HG03066 (cell line): ENCODE measurements around the gene MINK1.
"Not testable (repeated sequence)": the region's sequence is repeated elsewhere in the genome, so short reads cannot be mapped to it uniquely, and the experiment has no call there.

ENCODE experiments used
- ATAC-seq: cut with Tn5 transposase; IDR thresholded peaks from one replicate; pipeline ENCODE4 v1.9.1; 2021; ENCODE audit warnings: low read depth; ENCODE audit not compliant: unreplicated experiment

Gene MINK1

DNA sequence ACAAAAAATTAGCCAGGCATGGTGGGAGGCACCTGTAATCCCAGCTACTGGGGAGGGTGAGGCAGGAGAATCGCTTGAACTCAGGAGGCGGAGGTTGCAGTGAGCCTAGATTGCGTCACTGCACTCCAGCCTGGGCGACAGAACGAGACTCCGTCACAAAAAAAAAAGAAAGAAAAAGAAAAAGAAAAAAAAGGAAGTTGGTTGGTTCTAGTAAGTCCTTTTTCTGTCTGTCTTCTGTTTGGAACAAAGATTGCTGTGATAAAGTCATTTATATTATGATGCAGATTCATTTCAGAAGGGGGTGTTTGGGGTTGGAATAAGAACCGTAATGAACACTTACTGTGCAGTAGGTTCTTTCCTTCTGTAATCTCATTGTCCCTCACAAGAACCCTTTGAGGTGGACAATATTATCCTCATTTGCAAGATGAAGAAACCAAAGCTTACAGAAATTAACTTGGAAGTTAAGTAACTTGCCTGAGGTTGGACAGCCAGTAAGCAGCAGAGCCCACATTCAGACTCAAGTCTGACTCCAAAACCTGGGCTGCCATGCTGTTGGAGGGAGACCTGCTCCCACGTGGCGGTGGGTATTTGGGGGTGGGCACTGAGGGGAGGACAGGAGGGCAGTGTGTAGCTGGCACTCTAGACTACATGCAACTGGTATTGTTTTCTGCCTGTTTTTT, 10.3 kb downstream of the MINK1 start:
- ATAC-seq: no peak

- no peak for ATAC-seq
Measured at GRCh38 chr17:4845118-4845517, 12.0 kb downstream of the MINK1 start.

- no peak for ATAC-seq
Measured at GRCh38 chr17:4846635-4847390, 13.7 kb downstream of the MINK1 start.

DNA sequence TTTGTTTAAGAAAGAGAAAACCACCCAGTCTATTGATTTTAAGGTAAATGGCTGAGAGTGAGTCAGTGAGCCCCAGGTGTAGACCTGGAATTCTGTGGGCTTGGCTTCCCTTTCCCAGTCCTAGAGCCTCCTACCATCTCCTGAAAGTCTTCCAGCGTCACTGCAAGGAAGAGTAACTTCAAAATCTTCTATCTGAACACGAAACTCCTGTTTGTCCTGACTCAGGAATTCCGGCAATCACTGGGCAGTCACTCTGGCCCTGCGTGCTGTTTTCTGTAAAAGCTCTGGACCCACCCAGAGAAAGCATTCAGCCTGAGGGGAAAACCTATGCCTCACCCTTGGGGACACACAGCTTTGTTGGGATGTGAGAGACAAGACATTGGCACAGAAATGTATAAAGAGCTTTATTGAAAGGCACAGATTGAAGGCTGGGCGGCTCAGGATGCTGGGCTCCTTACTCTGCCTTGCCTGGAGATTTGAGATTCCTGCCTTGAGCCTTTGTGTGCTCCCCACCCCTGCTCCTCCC, 15.9 kb downstream of the MINK1 start:
- ATAC-seq: no peak

- no peak for ATAC-seq
Measured at GRCh38 chr17:4850246-4850645, 17.1 kb downstream of the MINK1 start.

- no peak for ATAC-seq
Measured at GRCh38 chr17:4851084-4851483, 17.9 kb downstream of the MINK1 start.

DNA sequence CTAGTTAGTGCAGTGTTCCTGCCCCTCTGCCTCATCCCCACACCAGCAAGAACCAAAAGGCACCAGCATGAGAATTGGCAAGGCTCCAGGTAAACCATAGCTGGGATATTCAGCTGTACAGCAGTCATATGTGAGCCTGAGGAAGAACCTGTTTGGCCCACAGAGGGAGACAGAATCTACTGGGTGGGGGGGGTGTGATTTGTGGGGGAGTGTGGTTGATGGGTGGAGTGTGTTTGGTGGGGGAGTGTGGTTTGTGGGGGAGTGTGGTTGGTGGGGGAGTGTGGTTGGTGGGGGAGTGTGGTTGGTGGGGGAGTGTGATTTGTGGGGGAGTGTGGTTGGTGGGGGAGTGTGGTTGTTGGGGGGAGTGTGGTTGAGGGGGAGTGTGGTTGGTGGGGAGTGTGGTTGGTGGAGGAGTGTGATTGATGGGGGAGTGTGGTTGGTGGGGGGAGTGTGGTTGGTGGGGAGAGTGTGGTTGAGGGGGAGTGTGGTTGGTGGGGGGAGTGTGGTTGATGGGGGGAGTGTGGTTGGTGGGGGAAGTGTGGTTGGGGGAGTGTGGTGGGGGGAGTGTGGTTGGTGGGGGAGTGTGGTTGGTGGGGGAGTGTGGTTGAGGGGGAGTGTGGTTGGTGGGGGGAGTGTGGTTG, 19.5 kb downstream of the MINK1 start:
- no peak for ATAC-seq

DNA sequence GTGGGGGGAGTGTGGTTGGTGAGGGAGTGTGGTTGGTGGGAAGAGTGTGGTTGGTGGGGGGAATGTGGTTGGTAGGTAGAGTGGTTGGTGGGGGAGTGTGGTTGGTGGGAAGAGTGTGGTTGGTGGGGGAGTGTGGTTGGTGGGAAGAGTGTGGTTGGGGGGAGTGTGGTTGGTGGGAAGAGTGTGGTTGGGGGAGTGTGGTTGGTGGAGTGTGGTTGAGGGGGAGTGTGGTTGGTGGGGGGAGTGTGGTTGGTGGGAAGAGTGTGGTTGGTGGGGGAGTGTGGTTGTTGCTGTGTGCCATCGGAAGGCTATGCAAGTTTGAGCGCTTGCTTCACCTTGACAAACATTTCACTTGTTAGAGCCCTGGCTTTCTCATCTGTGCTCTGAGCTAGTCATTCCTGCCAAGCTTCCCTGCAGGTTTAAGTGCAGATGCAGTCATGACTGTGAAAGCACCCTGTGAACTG, 20.1 kb downstream of the MINK1 start:
- no peak for ATAC-seq

GRCh38 chr17:4854111-4854681, 21.1 kb downstream of the MINK1 start:
- no peak for ATAC-seq

GRCh38 chr17:4856271-4856936, 23.3 kb downstream of the MINK1 start:
- ATAC-seq: no peak

DNA sequence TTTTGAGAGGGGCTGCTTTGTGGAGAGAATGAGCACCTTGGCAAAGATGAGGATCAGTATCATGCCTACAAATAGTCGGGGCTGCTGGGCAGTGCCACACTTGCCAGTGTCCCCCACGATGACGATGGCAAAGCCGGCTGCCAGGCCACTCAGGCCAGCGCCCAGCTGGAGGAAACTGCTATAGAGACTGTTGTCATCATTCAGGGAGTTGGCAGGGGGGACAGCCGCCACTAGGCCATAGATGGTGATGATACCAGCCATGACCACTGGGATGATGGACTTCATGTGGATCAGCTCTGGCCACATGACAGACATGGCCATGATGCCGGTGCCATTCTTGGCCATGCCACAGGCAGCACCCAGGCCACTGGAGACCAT, 23.8 kb downstream of the MINK1 start:
- ATAC-seq: no peak

GRCh38 chr17:4857347-4857746, 24.2 kb downstream of the MINK1 start:
- not testable (repeated sequence) for ATAC-seq

DNA sequence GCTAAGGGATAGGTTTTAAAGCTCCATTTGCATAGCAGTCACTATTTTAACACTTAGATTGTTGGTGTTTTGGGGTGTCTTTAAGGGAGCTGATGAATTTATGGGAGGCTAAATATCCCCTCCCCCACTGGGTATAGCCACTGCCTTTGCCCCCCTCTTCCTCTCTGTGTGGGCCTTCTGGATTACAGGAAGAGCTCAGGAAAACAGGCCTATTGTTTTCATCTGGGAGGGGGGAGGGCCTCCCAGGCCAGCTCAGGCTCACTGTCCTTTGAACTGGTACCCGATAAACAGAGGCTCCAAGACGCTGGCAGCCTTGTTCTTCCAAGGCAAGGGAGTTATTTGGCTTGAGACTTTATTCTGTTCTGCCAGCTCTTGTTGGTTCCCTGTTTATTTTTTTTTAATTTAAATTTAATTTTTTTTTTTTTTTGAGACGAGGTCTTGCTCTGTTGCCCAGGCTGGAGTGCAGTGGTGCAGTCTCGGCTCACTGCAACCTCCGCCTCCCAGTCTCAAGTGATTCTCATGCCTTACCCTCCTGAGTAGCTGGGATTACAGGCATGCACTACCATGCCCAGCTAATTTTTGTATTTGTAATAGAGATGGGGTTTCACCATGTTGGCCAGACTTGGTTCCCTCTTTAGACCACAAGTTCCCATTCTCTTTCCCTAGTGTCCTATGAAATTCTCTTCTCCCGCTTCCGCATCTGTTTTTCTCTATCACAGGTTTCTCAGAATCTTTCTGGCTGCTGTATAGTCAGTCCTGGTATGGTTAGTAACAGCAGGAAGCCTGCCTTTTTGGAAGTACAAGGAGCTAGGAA, 25.1 kb downstream of the MINK1 start:
- no peak for ATAC-seq

GRCh38 chr17:4858882-4859260, 25.7 kb downstream of the MINK1 start:
- no peak for ATAC-seq

- no peak for ATAC-seq
Measured at GRCh38 chr17:4859816-4860625, 26.9 kb downstream of the MINK1 start.

DNA sequence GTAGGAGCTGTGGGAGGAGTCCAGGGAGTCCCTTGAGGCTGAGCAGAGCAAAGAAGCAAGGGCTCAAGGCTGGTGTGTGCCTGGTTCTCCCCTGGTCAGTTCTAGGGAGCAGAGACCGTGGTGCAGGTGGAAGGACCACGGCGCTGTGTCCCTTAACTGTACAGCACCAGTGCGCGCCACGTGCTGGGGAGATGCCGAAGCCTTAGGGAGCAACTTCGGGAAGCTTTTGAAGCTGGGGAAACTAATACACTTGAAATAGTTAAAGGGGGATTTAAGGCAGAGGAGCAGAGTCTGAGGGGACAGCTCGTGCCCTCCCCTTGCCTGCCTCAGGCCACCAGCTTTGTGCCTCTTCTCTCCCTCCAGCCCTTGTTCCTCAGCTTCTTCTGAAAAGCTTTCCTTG, 27.5 kb downstream of the MINK1 start:
- no peak for ATAC-seq

DNA sequence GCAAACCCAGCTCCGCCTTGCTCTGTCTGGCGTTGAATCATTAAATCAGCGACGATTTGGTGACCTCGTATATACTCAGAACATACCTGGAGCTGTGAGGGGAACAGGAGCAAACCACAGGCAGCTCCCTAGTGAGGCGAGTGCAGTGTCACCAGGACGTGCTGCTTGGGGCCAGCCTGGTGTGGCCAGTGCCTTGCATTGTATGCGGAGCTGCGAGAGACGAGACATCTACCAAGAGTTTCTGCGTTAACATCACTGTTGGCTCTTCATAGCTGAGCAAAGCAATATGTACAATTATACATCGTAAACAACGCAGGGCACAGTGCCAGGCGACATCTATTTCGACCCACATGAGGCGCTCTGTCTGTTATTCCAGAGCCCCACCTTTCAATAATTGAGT, 27.9 kb downstream of the MINK1 start:
- no peak for ATAC-seq

- no peak for ATAC-seq
Measured at GRCh38 chr17:4862720-4863119, 29.6 kb downstream of the MINK1 start.

DNA sequence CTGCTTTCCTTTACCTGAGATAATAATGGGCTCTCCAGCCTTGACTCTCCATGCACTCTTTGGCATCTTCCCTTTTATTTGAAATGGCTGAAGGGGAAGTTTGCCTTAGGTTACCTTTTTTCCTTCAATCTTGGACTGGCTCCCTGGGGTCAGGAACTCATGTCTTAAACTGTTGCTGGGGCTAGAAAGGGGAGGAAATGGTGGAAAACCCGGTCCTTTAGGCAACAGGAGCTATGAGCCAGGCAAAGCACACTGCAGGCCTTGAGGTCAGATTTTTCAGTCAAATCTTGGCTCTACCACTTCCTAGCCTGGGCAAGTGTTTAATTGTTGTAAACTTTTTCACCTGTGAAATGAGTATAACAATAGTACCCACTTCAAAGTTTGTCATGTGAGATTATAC, 30.2 kb downstream of the MINK1 start:
- ATAC-seq: no peak
